Measurements from ENCODE around the gene SIK2.
"Not testable (repeated sequence)": the region's sequence is repeated elsewhere in the genome, so short reads cannot be mapped to it uniquely, and the experiment has no call there.

The SIK2 gene

DNA sequence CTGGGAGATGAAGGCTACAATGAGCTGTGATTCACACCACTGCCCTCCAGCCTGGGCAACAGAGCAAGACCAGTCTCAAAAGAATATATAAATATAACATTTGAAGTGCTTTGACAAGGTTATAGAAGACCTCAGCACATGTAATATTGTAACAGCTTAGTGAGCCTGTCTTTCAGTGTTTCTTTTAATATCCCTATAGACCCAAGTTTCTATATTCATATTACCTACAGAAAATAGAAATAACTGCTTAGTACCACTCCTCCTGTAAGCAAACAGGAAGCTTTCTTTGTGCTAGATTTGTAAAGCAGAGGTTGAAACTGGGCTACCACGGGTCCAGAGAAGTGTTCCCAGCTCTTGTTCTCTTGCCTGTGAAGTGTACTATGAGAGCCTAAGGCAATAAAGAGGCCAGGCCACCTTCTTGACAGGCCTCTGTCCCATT lies 95.7 kb downstream of the SIK2 start:
- DNase-seq: no peak

- DNase-seq: no peak
These were observed 96.8 kb downstream of the SIK2 start for GRCh38 chr11:111698852-111699559.

DNA sequence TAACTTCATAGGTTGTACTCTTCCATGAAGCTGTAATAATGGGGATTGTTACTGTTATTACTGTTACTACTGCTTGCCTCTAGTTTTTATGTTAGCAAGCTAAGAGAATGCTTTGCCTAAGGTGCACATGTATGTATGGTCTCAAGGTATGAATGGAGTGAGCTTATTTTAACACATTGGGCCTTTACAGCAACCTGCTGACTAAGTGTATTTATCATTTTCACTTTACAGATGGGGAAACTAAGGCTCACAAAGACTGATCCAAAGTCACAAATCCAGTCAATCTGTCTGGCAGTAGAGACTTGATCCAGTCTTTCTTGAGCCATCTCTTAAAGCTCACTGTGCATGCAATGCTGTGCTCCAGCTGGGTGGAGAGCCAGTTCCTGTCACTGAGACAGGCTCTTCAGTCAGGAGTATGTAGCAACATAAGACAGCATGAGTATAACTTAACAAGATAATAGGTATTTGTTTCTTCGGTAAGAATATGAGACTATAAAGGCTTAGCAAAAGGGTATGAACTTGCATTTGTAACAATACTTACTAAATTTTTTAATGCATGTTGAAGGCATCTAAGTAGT lies 97.4 kb downstream of the SIK2 start:
- DNase-seq: no peak

DNA sequence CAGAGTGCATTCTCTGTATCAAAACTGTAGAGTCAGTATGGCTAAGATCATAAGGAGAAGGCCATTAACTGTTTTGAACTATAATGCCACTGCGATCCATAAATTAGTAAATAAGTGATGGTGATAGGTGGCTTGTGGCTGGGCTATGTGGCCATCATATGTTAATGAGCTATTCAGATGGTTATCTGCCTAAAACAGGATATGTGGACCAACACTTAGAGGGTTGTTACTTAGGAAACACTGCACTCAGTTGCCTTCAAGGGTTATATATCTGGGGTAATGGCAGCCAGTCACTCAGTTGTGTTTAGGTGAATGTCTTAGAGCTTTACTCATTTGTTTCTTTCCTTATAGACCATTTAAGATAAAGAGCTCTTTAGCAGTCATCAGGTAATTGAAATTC lies 97.9 kb downstream of the SIK2 start:
- DNase-seq: no peak

GRCh38 chr11:111702623-111703022 lies 100.4 kb downstream of the SIK2 start:
- no peak for DNase-seq

DNA sequence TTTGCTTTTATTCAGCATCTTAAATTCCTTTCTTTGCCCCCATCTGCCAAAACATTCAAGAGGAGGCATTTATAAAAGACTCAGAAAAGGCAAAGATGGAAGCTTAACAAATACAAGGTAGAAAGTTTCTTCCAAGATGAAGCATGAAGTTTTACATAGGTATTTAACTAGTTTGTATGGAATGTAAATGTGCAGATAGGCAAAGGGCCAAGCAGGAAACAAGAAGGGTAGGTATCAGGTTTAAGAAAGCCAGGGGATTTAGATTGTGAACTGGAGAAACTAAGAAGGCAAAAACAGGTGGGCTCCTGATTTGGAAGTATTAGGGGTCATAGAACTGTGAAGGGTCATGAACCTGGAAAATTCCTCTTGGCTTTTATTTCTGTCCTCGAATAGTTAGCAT lies 101.3 kb downstream of the SIK2 start:
- DNase-seq: no peak

DNA sequence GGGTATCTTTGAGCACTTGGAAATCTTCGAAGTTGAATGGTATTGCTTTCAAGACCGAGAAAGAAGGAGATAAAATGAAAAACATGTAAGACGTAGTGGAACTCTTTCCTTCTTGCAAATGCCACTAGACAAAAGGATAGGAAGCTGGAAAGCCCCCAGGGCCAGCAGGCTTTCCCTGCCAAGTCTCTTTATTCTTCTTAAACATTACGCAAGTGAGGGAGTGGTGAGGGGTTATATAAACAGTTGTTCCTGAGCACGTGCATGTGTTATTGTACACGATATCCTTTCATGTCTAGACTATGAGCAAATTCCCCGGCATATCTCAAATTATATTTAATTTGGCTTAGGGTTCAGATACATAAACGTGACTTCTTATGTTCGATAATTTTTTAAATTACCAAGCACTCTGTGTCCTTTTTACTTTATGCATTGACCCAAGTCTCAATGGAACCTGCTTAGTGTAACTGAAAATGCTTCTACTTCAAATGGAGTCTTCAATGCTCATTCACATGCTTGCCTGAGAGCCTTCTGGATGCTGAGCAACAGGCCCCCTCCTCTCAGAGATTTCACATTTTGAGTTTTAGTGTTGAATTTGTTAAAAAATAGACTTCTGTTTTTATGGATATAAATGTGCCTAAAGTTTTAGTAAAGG lies 104.9 kb downstream of the SIK2 start:
- peak in 7 of 58 donors; percentile 5 to 50 (median 17) for DNase-seq

DNA sequence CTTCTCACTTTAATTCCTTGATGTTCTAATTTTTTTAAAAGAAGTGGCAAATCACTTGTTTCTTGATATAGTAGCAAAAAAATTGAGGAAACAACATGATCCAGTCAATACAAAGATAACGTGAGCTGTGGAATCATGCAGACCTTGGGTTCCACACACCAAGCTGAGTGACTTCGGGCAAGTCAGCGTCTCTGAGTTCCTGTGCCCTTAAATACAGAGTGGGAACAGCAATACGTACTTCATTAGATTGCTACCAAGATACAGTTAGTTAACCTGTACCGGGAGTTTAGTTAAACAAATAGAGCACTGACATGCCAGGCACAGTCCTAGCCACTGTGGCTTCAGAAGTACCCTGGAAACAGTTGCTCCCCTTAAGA lies 105.4 kb downstream of the SIK2 start:
- DNase-seq: no peak

DNA sequence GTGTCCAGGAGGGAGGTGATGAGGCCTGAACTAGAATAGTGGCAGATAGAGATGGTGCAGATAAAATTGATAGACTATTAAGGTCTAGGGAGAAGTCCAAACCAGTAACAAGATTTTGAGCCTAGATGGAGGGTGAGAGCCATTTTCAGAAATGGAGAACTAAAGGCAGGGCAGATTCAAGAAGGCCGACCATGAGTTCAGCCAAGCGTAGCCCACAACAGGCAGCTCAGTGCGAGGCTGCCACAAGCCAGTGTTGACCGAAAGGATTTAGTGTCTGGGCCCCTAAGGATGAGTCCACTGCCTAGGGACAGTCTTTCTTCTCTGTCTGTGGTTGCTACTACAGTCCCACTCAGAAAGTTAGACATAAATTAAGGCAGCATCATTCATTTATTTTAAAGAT lies 112.3 kb downstream of the SIK2 start:
- DNase-seq: no peak

GRCh38 chr11:111715142-111715816 lies 113.0 kb downstream of the SIK2 start:
- DNase-seq: no peak

DNA sequence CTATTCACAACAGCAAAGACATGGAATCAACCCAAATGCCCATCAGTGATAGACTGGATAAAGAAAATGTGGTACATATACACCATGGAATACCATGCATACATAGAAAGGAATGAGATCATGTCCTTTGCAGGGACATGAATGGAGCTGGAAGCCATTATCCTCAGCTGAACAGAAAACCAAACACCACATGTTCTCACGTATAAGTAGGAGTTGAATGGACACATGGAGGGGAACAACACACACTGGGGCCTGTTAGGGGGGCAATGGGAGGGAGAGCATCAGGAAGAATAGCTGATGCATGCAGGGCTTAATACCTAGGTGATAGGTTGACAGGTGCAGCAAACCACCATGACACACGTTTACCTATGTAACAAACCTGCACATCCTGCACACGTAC lies 115.4 kb downstream of the SIK2 start:
- not testable (repeated sequence) for DNase-seq

DNA sequence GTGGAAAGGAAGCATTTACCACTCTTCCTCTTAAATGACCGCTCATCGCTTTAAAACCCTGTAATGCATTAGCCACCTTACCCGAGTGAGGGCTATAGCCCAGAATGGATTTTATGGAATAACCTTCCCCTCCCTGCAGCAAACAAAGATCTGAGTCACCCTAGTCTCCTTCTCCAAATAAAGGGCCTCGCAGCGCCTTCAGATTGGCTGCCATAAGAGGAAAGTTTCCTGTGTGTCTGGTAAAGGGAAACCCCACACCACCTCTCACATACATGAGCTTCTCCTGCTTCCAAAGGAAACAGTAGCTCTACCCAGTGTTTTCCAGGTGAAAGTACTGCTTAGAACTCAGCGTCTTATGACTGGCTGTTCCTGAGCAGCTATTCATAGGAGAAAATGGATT lies 116.2 kb downstream of the SIK2 start:
- peak in 2 of 58 donors; percentile 26 to 28 for DNase-seq

DNA sequence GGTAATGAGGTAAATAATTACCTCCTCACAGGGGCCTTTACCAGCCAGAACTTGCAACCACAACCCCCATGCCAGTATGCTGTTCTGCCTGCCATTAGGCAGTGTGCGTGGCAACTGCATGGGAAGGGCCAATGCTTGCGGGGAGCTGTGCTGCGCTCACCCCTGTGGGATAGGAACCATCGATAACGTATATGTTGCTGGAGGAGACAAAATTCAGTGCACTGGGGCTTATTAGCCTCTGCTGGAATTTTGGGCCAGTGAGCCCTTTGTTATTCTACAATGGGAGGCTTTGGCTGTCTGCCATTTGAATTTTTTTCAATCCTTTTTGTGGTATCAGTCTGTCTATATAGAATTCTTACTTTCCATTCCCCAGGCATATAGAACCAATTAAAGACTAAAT lies 116.6 kb downstream of the SIK2 start:
- DNase-seq: no peak

- DNase-seq: no peak
These were observed 117.1 kb downstream of the SIK2 start for GRCh38 chr11:111719379-111719778.

DNA sequence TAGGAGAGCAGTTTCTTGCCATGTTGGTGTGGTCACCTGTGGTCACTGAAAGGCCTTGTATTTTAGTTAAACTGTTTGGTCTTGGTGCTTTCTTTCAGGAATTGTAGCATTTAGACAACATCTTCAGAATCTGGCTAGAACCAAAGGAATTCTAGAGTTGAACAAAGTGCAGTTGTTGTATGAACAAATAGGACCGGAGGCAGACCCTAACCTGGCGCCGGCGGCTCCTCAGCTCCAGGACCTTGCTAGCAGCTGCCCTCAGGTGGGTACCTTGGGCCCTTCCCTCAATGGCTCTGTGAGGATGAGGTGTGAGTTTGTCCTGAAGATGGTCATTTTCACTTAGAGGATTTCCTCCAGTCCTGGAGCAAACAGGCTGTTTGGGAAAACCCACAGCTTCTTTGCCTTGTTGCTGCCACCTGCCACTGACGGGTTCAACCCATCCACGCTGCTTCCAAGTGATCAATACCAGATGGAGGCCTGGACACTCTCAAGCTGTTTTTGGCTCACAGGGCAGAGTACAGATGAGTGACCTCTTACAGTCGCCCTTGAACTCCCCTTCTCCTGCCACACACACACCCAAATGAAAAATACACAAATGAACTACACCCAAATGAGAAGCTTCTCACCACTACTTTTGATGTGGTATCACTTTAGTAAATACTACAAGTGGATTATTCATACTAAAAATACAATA lies 118.7 kb downstream of the SIK2 start:
- no peak for DNase-seq

DNA sequence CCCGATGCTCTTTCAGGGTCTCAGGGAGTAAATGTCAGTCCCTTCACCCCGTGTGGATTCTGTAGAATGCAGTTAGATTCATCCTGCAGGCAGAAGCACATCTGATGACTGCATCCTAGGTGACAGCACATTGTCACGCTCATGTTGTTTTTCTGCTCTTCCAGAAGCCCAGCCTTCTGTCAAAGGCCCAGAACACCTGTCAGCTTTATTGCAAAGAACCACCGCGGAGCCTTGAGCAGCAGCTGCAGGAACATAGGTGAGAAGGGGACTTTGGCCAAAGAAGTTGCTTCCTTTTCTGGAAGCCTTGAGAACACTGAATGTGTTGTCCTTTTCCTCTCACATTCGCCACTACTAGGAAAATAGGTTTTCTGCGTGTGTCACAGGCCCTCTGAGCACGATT lies 120.3 kb downstream of the SIK2 start:
- no peak for DNase-seq

DNA sequence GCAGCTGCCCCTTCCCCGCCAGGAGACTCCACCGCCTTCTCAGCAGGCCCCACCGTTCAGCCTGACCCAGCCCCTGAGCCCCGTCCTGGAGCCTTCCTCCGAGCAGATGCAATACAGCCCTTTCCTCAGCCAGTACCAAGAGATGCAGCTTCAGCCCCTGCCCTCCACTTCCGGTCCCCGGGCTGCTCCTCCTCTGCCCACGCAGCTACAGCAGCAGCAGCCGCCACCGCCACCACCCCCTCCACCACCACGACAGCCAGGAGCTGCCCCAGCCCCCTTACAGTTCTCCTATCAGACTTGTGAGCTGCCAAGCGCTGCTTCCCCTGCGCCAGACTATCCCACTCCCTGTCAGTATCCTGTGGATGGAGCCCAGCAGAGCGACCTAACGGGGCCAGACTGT lies 121.3 kb downstream of the SIK2 start:
- peak in 6 of 58 donors; percentile 29 to 55 (median 38) for DNase-seq

DNA sequence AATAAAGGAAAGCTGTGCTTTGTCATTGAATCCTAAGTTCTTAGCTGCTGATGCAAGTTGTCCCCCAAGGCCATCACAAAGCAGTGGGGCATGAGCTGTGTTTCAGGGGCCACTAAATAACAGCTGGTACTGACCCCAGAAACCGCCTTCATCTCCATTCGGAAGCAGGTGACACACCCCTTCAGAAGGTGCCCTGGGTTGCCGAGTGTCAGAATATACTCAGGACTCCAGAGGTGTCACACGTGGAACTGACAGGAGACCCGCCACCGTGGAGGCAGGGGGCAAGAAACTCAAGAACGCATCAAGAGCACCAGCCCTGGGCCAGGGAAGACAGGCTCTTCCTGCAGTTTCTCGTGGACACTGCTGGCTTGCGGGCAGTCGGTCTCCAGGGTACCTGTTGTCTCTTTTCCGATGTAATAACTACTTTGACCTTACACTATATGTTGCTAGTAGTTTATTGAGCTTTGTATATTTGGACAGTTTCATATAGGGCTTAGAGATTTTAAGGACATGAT lies 122.4 kb downstream of the SIK2 start:
- no peak for DNase-seq

DNA sequence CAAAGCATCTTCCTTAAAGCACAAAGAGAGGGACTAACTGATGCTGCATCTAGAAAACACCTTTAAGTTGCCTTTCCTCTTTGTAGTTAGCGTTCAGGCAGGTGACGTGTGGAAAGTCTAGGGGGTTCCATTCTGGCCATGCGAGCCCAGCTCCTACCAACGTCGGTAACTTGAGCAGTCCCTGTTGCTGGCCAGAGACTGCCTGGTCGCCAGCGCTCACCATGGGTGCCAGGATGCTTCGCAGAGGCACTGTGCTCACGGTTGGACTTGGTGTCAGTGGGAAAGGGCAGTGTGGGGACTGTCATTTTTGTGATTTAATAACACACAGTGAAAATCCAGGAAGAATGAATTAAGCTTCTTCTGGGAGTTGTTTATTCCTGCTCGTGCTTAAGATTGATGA lies 123.4 kb downstream of the SIK2 start:
- no peak for DNase-seq

- DNase-seq: no peak
These were observed 124.1 kb downstream of the SIK2 start for GRCh38 chr11:111726301-111726713.

DNA sequence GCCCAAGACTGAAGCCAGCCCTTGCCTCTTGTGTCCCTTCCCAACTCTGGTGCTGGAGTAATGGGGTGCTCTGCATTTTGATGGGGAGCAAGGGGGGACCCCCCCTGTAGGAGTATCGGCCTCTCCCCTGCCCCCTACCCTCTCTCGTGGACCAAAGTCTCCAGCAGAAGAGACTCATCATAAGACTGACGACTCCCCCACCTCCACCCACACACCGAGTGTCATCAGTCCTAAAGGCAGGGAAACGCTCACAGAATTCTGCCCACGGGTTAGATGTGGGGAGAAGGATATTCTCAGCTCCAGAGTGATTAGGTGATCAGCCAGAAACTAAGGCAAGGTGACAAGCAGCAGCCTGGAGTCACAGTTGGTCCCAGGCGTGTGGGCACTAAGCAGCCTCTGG lies 125.2 kb downstream of the SIK2 start:
- no peak for DNase-seq
